ENCODE results near the gene XRCC5.

- TF ChIP-seq, protein P1, sequence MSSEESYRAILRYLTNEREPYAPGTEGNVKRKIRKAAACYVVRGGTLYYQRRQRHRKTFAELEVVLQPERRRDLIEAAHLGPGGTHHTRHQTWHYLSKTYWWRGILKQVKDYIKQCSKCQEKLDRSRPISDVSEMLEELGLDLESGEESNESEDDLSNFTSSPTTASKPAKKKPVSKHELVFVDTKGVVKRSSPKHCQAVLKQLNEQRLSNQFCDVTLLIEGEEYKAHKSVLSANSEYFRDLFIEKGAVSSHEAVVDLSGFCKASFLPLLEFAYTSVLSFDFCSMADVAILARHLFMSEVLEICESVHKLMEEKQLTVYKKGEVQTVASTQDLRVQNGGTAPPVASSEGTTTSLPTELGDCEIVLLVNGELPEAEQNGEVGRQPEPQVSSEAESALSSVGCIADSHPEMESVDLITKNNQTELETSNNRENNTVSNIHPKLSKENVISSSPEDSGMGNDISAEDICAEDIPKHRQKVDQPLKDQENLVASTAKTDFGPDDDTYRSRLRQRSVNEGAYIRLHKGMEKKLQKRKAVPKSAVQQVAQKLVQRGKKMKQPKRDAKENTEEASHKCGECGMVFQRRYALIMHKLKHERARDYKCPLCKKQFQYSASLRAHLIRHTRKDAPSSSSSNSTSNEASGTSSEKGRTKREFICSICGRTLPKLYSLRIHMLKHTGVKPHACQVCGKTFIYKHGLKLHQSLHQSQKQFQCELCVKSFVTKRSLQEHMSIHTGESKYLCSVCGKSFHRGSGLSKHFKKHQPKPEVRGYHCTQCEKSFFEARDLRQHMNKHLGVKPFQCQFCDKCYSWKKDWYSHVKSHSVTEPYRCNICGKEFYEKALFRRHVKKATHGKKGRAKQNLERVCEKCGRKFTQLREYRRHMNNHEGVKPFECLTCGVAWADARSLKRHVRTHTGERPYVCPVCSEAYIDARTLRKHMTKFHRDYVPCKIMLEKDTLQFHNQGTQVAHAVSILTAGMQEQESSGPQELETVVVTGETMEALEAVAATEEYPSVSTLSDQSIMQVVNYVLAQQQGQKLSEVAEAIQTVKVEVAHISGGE (tag by site-specific recombination; conservative IDR thresholded peaks at IDR 0.05; ENCODE audit: low read depth): no peak
- TF ChIP-seq, protein P2, sequence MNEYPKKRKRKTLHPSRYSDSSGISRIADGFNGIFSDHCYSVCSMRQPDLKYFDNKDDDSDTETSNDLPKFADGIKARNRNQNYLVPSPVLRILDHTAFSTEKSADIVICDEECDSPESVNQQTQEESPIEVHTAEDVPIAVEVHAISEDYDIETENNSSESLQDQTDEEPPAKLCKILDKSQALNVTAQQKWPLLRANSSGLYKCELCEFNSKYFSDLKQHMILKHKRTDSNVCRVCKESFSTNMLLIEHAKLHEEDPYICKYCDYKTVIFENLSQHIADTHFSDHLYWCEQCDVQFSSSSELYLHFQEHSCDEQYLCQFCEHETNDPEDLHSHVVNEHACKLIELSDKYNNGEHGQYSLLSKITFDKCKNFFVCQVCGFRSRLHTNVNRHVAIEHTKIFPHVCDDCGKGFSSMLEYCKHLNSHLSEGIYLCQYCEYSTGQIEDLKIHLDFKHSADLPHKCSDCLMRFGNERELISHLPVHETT (tag by site-specific recombination; IDR thresholded peaks at IDR 0.05): no peak
- no peak for TF ChIP-seq ZNF138 (tag by site-specific recombination; IDR thresholded peaks at IDR 0.05; ENCODE audit: borderline replicate concordance)
- no peak for TF ChIP-seq ZBTB49 (tag by site-specific recombination; IDR thresholded peaks at IDR 0.05; ENCODE audit: low read depth)
- TF ChIP-seq, protein P3, sequence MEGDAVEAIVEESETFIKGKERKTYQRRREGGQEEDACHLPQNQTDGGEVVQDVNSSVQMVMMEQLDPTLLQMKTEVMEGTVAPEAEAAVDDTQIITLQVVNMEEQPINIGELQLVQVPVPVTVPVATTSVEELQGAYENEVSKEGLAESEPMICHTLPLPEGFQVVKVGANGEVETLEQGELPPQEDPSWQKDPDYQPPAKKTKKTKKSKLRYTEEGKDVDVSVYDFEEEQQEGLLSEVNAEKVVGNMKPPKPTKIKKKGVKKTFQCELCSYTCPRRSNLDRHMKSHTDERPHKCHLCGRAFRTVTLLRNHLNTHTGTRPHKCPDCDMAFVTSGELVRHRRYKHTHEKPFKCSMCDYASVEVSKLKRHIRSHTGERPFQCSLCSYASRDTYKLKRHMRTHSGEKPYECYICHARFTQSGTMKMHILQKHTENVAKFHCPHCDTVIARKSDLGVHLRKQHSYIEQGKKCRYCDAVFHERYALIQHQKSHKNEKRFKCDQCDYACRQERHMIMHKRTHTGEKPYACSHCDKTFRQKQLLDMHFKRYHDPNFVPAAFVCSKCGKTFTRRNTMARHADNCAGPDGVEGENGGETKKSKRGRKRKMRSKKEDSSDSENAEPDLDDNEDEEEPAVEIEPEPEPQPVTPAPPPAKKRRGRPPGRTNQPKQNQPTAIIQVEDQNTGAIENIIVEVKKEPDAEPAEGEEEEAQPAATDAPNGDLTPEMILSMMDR (tag by site-specific recombination; IDR thresholded peaks at IDR 0.05): no peak
These were observed 79.8 kb downstream of the XRCC5 start for GRCh38 chr2:216188956-216189355.

Measured in HEK293 (cell line).